ENCODE measurements around the gene TNS3.

GRCh38 chr7:47299496-47299895 is 282.4 kb downstream of the TNS3 start:
- TF ChIP-seq CREM (IDR thresholded peaks at IDR 0.05; ENCODE audit: low read depth) (no peak), JUNB (CRISPR knock-in tag; conservative IDR thresholded peaks at IDR 0.05) (no peak), SP1 (CRISPR knock-in tag; IDR thresholded peaks at IDR 0.05) (no peak), ZBTB8A (IDR thresholded peaks at IDR 0.05; ENCODE audit: partially characterized antibody) (no peak), CREB3 (tag; conservative IDR thresholded peaks at IDR 0.05; ENCODE audit: low read depth) (no peak), CREB3L1 (IDR thresholded peaks at IDR 0.05; ENCODE audit: borderline replicate concordance, low read depth) (no peak), MAX (CRISPR knock-in tag; IDR thresholded peaks at IDR 0.05) (no peak), GTF2F1 (IDR thresholded peaks at IDR 0.05; ENCODE audit: low read depth, low read length) (no peak), ATF3 (IDR thresholded peaks at IDR 0.05) (no peak), ATF3 (CRISPR knock-in tag; conservative IDR thresholded peaks at IDR 0.05) (no peak), EP300 (IDR thresholded peaks at IDR 0.05; ENCODE audit: low read length) (no peak)
